ENCODE results near the gene NKD2. TPM values are rescaled to one million over a fixed set of nuclear protein-coding genes. Genes with fewer than 3 reads are reported as not detected.

The NKD2 gene
- polyA plus RNA-seq, 1 of the 3 experiments (the other 2 are of a cell fraction) = not detected

GRCh38 chr5:1030801-1031271, 22.2 kb downstream of the NKD2 start:
- H3K4me2 ChIP-seq = no peak overlapping the region
- TF ChIP-seq MXI1 (IDR thresholded peaks at IDR 0.05; ENCODE audit: low read depth, low read length) (no peak), RXRA (IDR thresholded peaks at IDR 0.05; ENCODE audit: borderline replicate concordance, low read depth) (no peak), RAD21 (IDR thresholded peaks at IDR 0.05; ENCODE audit: low read length) (no peak), TCF12 (IDR thresholded peaks at IDR 0.05) (no peak), CHD2 (IDR thresholded peaks at IDR 0.05; ENCODE audit: low read length, partially characterized antibody) (no peak), CTCF (IDR thresholded peaks at IDR 0.05) (no peak), FOSL2 (IDR thresholded peaks at IDR 0.05; ENCODE audit: borderline replicate concordance, low read depth) (no peak), FOXJ3 (CRISPR knock-in tag; IDR thresholded peaks at IDR 0.05) (no peak)
- CTCF ChIA-PET = interaction anchor here (0.9 to 1.6 kb wide), 4 partner anchors 97 to 178 kb away, joined by 3 to 5 read pairs (median 4); no protein-coding TSS in a partner anchor
- no peak overlapping the region for H3K4me3 ChIP-seq (ENCODE audit: low read depth in 2 of 2, low read length in 1 of 2)
- no peak overlapping the region for H2AFZ ChIP-seq (ENCODE audit: low read depth)
- no peaks in the 10 kb centered on the region for H3F3A ChIP-seq (replicated peaks; ENCODE audit: insufficient read depth)
- H4K20me1 ChIP-seq (ENCODE audit: insufficient read depth) = no peaks in the 10 kb centered on the region
- no peaks in the 10 kb centered on the region for H3K79me2 ChIP-seq (ENCODE audit: insufficient read depth)
- POLR2A ChIA-PET = no interaction called here
- no peak overlapping the region for H3K9ac ChIP-seq
- DNase-seq = peak; percentile 28
- no peaks in the 10 kb centered on the region; a peak in 1 of 4 replicates for H3K4me1 ChIP-seq (ENCODE audit: control insufficient read depth in 1 of 2, insufficient read depth in 2 of 2, low read depth in 1 of 2, low read length in 1 of 2)
- no peaks in the 10 kb centered on the region for H3K27me3 ChIP-seq (ENCODE audit: insufficient read depth)
- no peaks in the 10 kb centered on the region for H3K36me3 ChIP-seq (replicated peaks in 1 of 2; ENCODE audit: control insufficient read depth in 1 of 2, insufficient read depth in 2 of 2, low read length in 1 of 2)
- no peak overlapping the region for H3K27ac ChIP-seq (ENCODE audit: low read depth in 2 of 2, low read length in 1 of 2)
- no peaks in the 10 kb centered on the region for H3K9me3 ChIP-seq
- H3K9me2 ChIP-seq = no peaks in the 10 kb centered on the region
- 62% methylated on average over 4 of the region's 10 CpGs for WGBS (ENCODE audit: low lambda C conversion rate)

- H3K4me3 ChIP-seq (ENCODE audit: low read depth in 2 of 2, low read length in 1 of 2) = no peak overlapping the region
- no peaks in the 10 kb centered on the region for H3K79me2 ChIP-seq (ENCODE audit: insufficient read depth)
- no peaks in the 10 kb centered on the region; a peak in 1 of 4 replicates for H3K4me1 ChIP-seq (ENCODE audit: control insufficient read depth in 1 of 2, insufficient read depth in 2 of 2, low read depth in 1 of 2, low read length in 1 of 2)
- no peaks in the 10 kb centered on the region for H3K9me2 ChIP-seq
- ChIA-PET POLR2A (no interaction called here), CTCF (interaction anchor here (1.0 to 1.6 kb wide), 5 partner anchors 9 to 177 kb away, joined by 3 to 5 read pairs (median 3); no protein-coding TSS in a partner anchor)
- peak; percentile 21 for DNase-seq
- no peaks in the 10 kb centered on the region for H3K36me3 ChIP-seq (replicated peaks in 1 of 2; ENCODE audit: control insufficient read depth in 1 of 2, insufficient read depth in 2 of 2, low read length in 1 of 2)
- 71% methylated on average over 12 of the region's 19 CpGs for WGBS (ENCODE audit: low lambda C conversion rate)
- no peaks in the 10 kb centered on the region for H3F3A ChIP-seq (replicated peaks; ENCODE audit: insufficient read depth)
- no peak overlapping the region for H3K4me2 ChIP-seq
- no peaks in the 10 kb centered on the region for H3K27me3 ChIP-seq (ENCODE audit: insufficient read depth)
- H3K27ac ChIP-seq (ENCODE audit: low read depth in 2 of 2, low read length in 1 of 2) = no peak overlapping the region
- H3K9ac ChIP-seq = no peak overlapping the region
- no peak overlapping the region for H2AFZ ChIP-seq (ENCODE audit: low read depth)
- no peak for TF ChIP-seq TCF12 (IDR thresholded peaks at IDR 0.05)
- no peaks in the 10 kb centered on the region for H4K20me1 ChIP-seq (ENCODE audit: insufficient read depth)
- H3K9me3 ChIP-seq = no peaks in the 10 kb centered on the region
Measured at GRCh38 chr5:1031306-1031959, 22.8 kb downstream of the NKD2 start.

GRCh38 chr5:1032011-1032410, 23.4 kb downstream of the NKD2 start:
- 73% methylated on average over 10 of the region's 16 CpGs for WGBS (ENCODE audit: low lambda C conversion rate)
- Histone ChIP-seq H3K79me2 (ENCODE audit: insufficient read depth) (no peaks in the 10 kb centered on the region), H3K27me3 (ENCODE audit: insufficient read depth) (no peaks in the 10 kb centered on the region), H3K36me3 (replicated peaks in 1 of 2; ENCODE audit: control insufficient read depth in 1 of 2, insufficient read depth in 2 of 2, low read length in 1 of 2) (no peaks in the 10 kb centered on the region), H3F3A (replicated peaks; ENCODE audit: insufficient read depth) (no peaks in the 10 kb centered on the region), H3K27ac (ENCODE audit: low read depth in 2 of 2, low read length in 1 of 2) (no peak overlapping the region), H3K4me2 (no peak overlapping the region), H3K4me3 (ENCODE audit: low read depth in 2 of 2, low read length in 1 of 2) (no peak overlapping the region), H4K20me1 (ENCODE audit: insufficient read depth) (no peaks in the 10 kb centered on the region), H3K9me2 (no peaks in the 10 kb centered on the region), H3K9ac (no peak overlapping the region), H3K4me1 (ENCODE audit: control insufficient read depth in 1 of 2, insufficient read depth in 2 of 2, low read depth in 1 of 2, low read length in 1 of 2) (no peaks in the 10 kb centered on the region; a peak in 1 of 4 replicates), H2AFZ (ENCODE audit: low read depth) (no peak overlapping the region), H3K9me3 (no peaks in the 10 kb centered on the region)
- CTCF ChIA-PET = interaction anchor here (1.0 to 2.8 kb wide), 5 partner anchors 8 to 142 kb away, joined by 3 to 13 read pairs (median 3); no protein-coding TSS in a partner anchor
- DNase-seq = peak; percentile 8
- TF ChIP-seq EP300 (IDR thresholded peaks at IDR 0.05; ENCODE audit: borderline replicate concordance in 1 of 2, low read depth in 1 of 2, low read length in 1 of 2) (no peak), ELF1 (IDR thresholded peaks at IDR 0.05) (no peak), MEF2A (IDR thresholded peaks at IDR 0.05; ENCODE audit: borderline replicate concordance, low read depth) (no peak), GATA2 (CRISPR knock-in tag; IDR thresholded peaks at IDR 0.05) (no peak)
- POLR2A ChIA-PET = no interaction called here
